Endothelial cell of umbilical vein (primary cell): Measurements from ENCODE around the gene FRMD4A.

Experiments
- EZH2 ChIP-seq: IDR thresholded peaks from 2 replicates; pipeline ENCODE4 v1.6.1; 2012; ENCODE audit warnings: borderline replicate concordance, low read depth, mild to moderate bottlenecking, moderate library complexity, low read length, inconsistent platforms; ENCODE audit not compliant: severe bottlenecking
- GATA2 ChIP-seq: IDR thresholded peaks from 2 replicates; pipeline ENCODE4 v1.7.0; 2011; ENCODE audit warnings: low read depth, mild to moderate bottlenecking, moderate library complexity, mixed read lengths, low read length; ENCODE audit not compliant: insufficient read length, insufficient read depth
- POLR2A ChIP-seq: IDR thresholded peaks from 2 replicates; pipeline ENCODE4 v1.6.1; 2012; ENCODE audit warnings: low read depth, mild to moderate bottlenecking, control low read depth, low read length
- TF ChIP-seq, protein P1 (sequence below), 2 donors: IDR thresholded peaks; 1 replicate in 1 of 2; 2 replicates in 1 of 2; pipeline ENCODE4 v1.5.1; 2011; ENCODE audit warnings: low read length in 2 of 2, mild to moderate bottlenecking in 2 of 2, moderate library complexity in 2 of 2, control low read depth in 1 of 2, inconsistent platforms in 1 of 2, low read depth in 1 of 2; ENCODE audit not compliant: insufficient read depth in 1 of 2; ENCODE audit errors: extremely low read depth in 1 of 2

DNA sequence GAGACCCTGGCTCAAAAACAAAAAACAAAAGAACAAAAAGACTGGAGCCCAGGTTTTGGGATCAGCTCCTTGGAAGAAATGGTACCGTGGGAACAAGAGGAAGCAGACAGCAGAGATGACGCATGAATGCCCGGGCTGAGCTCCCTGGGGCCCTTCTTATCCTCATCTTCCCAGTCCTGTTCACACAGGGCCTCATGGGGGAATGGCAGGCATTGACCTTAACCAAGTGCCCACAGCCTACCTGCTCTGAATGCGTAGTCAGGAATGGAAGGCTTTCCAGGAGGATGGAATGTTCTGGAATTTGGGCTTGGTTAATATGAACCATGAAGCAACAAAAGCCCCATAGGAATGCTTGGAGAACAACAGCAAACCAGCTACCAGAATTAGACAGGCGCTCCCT, 589.3 kb downstream of the FRMD4A start:
- TF ChIP-seq, protein P1, sequence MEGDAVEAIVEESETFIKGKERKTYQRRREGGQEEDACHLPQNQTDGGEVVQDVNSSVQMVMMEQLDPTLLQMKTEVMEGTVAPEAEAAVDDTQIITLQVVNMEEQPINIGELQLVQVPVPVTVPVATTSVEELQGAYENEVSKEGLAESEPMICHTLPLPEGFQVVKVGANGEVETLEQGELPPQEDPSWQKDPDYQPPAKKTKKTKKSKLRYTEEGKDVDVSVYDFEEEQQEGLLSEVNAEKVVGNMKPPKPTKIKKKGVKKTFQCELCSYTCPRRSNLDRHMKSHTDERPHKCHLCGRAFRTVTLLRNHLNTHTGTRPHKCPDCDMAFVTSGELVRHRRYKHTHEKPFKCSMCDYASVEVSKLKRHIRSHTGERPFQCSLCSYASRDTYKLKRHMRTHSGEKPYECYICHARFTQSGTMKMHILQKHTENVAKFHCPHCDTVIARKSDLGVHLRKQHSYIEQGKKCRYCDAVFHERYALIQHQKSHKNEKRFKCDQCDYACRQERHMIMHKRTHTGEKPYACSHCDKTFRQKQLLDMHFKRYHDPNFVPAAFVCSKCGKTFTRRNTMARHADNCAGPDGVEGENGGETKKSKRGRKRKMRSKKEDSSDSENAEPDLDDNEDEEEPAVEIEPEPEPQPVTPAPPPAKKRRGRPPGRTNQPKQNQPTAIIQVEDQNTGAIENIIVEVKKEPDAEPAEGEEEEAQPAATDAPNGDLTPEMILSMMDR (IDR thresholded peaks at IDR 0.05; ENCODE audit: extremely low read depth in 1 of 2, insufficient read depth in 1 of 2, low read depth in 1 of 2, low read length in 2 of 2) = no peak
- TF ChIP-seq POLR2A (no peak), EZH2 (no peak), GATA2 (no peak)
